ENCODE data around the gene ZNF90. TPM values are rescaled to one million over a fixed set of nuclear protein-coding genes. Genes with fewer than 3 reads are reported as not detected.
"Not testable (repeated sequence)": the region's sequence is repeated elsewhere in the genome, so short reads cannot be mapped to it uniquely, and the experiment has no call there.

The ZNF90 gene
- total and polyA plus RNA-seq, 2 of the 4 experiments (the other 2 are of a cell fraction), result 0.36 to 0.38 TPM

- H4K5ac ChIP-seq (ENCODE audit: low read depth, low read length); H3K4me3 ChIP-seq (ENCODE audit: insufficient read depth, low read depth, low read length); in situ Hi-C loops (cut with MboI; ENCODE audit: low sequenced_read_pairs); H2BK120ac ChIP-seq (ENCODE audit: low read depth, low read length); H3K18ac ChIP-seq (ENCODE audit: low read depth, low read length); H3K27ac ChIP-seq (ENCODE audit: insufficient read depth, low read length); H4K8ac ChIP-seq (ENCODE audit: low read depth in 2 of 2, low read length in 2 of 2); H3K4me2 ChIP-seq (ENCODE audit: low read depth, low read length); dilution Hi-C loops (cut with HindIII; ENCODE audit: low sequenced_read_pairs, unreplicated experiment); DNase-seq; H3K4ac ChIP-seq (ENCODE audit: low read depth, low read length); BruUV-seq (replicated peaks); H3K23ac ChIP-seq (ENCODE audit: low read depth, low read length); H3K4me1 ChIP-seq (ENCODE audit: control insufficient read depth, insufficient read depth, low read length); intact Hi-C loops (cut with micrococcal nuclease); ATAC-seq (ENCODE audit: low read depth); H3K9me1 ChIP-seq (ENCODE audit: insufficient read depth, low read length); H2AFZ ChIP-seq (replicated peaks; ENCODE audit: low read length, poor library complexity); POLR2A ChIA-PET (ENCODE audit: unreplicated experiment); H3K56ac ChIP-seq (ENCODE audit: extremely low read depth, insufficient read depth, low read length); H2BK5ac ChIP-seq (ENCODE audit: low read depth, low read length, poor library complexity, severe bottlenecking); H3K36me3 ChIP-seq (ENCODE audit: control insufficient read depth, insufficient read depth, low read length); H3K9ac ChIP-seq (ENCODE audit: low read depth, low read length); H2AK5ac ChIP-seq (ENCODE audit: low read depth, low read length); H4K20me1 ChIP-seq (ENCODE audit: insufficient read depth, low read length); H2AK9ac ChIP-seq (replicated peaks; ENCODE audit: low read depth, low read length, poor library complexity); H3K14ac ChIP-seq (replicated peaks; ENCODE audit: low read depth, low read length); H3K27me3 ChIP-seq (ENCODE audit: control insufficient read depth, insufficient read depth, low read length); H4K91ac ChIP-seq (ENCODE audit: insufficient read depth, low read depth, low read length); H3K79me1 ChIP-seq (ENCODE audit: low read depth in 1 of 2, low read length in 2 of 2); H2BK20ac ChIP-seq (ENCODE audit: low read depth, low read length); CTCF ChIA-PET; H2BK15ac ChIP-seq (ENCODE audit: low read depth, low read length): not testable (repeated sequence)
- peaks cover 30% of the 10 kb centered on the region for H3K9me3 ChIP-seq (ENCODE audit: control insufficient read depth, insufficient read depth, low read length)
- WGBS, 2 experiments (ENCODE audit: extremely low coverage in 2 of 2, insufficient read length in 1 of 2), result no CpG with 5 or more reads among the region's 6 CpGs
Observed at GRCh38 chr19:20118064-20118839, 40.5 kb downstream of the ZNF90 start.
